Activated B cell treated with CpG ODN at 0.5 μM for 24 hours (primary cell): ENCODE data around the gene BRF1. TPM values are rescaled to one million over a fixed set of nuclear protein-coding genes. Genes with fewer than 3 reads are reported as not detected.
"Not testable (repeated sequence)": the region's sequence is repeated elsewhere in the genome, so short reads cannot be mapped to it uniquely, and the experiment has no call there.

ENCODE experiments used
- ATAC-seq: fragments of 200-7000 bp; cut with Tn5 transposase; one replicate; pipeline ENCODE4 v1.10.0; 2021; ENCODE audit warnings: low read depth, mild to moderate bottlenecking, moderate library complexity
- CTCF ChIA-PET: fragments of 350-600 bp; sonication (Branson Sonifier 250); formaldehyde crosslinking; loops from one replicate; lab custom pipeline; 2021; ENCODE audit warnings: antibody characterized with exemption; lab: Charles Lee
- POLR2A ChIA-PET: fragments of 350-600 bp; sonication (Branson Sonifier 250); formaldehyde crosslinking; loops from one replicate; lab custom pipeline; 2021; ENCODE audit warnings: antibody characterized with exemption; lab: Charles Lee
- DNase-seq: peaks from one replicate; pipeline ENCODE4 v3.0.0; 2022
- H3K27ac Mint-ChIP-seq: one replicate; pipeline ENCODE4 v1.8.0; 2020; ENCODE audit warnings: mixed read lengths
- H3K27me3 Mint-ChIP-seq: one replicate; pipeline ENCODE4 v1.8.0; 2021; ENCODE audit warnings: mixed read lengths
- H3K36me3 Mint-ChIP-seq: one replicate; pipeline ENCODE4 v1.8.0; 2021; ENCODE audit warnings: low read depth, mixed read lengths
- H3K4me1 Mint-ChIP-seq: one replicate; pipeline ENCODE4 v1.8.0; 2021; ENCODE audit warnings: mixed read lengths
- H3K4me3 Mint-ChIP-seq: one replicate; pipeline ENCODE4 v1.8.0; 2020; ENCODE audit warnings: mild to moderate bottlenecking, mixed read lengths
- H3K9me3 Mint-ChIP-seq: one replicate; pipeline ENCODE4 v1.8.0; 2020; ENCODE audit warnings: mixed read lengths
- intact Hi-C: fragments of 100-400 bp; cut with micrococcal nuclease; formaldehyde crosslinking; loops from one replicate; pipeline ENCODE4 v1.15.1; 2024
- total RNA-seq: library from RNA; stranded (reverse); gene quantifications from 2 replicates; pipeline ENCODE4 v1.2.3, GENCODE V29; 2022
- TF ChIP-seq, protein P1 (sequence below): fragments of 200-600 bp; IDR thresholded peaks from one replicate; pipeline ENCODE4 v1.8.0; 2022; ENCODE audit warnings: antibody characterized with exemption, mild to moderate bottlenecking

Gene BRF1
- total RNA-seq, 1 donor from 2014 or later = 32.8 TPM

GRCh38 chr14:105294142-105294597 lies 6.6 kb downstream of the BRF1 start:
- Mint-ChIP-seq H3K4me1 (peaks cover 50% of the 10 kb centered on the region), H3K4me3 (peak overlapping the region; percentile 48), H3K27me3 (no peaks in the 10 kb centered on the region), H3K36me3 (no peaks in the 10 kb centered on the region), H3K9me3 (no peaks in the 10 kb centered on the region), H3K27ac (peak overlapping the region; percentile 63)
- intact Hi-C loops = no loop called here
- DNase-seq = peak; percentile 46
- POLR2A ChIA-PET = no interaction called here
- ATAC-seq = peak; percentile 82
- TF ChIP-seq, protein P1, sequence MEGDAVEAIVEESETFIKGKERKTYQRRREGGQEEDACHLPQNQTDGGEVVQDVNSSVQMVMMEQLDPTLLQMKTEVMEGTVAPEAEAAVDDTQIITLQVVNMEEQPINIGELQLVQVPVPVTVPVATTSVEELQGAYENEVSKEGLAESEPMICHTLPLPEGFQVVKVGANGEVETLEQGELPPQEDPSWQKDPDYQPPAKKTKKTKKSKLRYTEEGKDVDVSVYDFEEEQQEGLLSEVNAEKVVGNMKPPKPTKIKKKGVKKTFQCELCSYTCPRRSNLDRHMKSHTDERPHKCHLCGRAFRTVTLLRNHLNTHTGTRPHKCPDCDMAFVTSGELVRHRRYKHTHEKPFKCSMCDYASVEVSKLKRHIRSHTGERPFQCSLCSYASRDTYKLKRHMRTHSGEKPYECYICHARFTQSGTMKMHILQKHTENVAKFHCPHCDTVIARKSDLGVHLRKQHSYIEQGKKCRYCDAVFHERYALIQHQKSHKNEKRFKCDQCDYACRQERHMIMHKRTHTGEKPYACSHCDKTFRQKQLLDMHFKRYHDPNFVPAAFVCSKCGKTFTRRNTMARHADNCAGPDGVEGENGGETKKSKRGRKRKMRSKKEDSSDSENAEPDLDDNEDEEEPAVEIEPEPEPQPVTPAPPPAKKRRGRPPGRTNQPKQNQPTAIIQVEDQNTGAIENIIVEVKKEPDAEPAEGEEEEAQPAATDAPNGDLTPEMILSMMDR = no peak
- CTCF ChIA-PET = no interaction called here

DNA sequence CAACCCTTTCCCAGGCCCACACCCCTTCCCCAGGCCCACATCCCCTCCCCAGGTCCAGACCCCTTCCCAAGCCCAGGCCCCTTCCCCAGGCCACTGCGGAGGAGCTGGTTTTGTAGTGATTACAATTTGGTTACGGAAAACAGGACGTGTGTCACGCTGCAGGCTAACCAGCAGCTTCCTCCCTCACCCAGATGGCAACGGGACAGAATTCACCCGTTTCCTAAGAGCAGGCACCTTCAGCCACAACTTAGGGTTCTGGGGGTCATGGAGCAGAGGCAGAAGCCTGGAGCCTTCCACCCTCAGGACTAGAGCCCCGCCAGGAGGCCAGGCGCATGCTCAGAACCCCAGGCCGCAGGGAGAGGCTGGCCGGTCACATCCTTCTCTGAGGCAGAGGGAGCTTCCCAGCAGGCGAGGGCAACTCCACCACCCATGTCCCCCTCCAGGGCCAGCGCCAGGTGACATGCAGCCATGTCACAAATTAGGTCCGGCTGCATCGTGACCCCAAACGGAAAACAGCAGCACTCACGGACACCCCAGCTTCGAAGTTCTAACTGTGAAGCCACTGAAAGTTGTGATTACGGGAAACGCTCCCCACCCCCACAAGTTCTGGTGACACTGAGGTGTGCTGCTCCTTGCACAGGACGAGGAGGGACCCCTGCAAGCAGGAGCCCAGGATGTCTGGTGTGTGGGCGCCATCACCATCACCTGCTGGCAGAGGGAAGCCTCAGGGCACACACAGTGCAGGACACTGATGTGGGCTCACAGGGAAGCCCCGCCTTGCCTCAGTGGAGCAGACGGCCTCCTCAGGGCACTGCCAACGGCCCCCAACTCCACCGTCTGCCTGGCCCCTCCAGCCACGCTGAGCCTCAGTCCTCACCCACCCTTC lies 7.7 kb downstream of the BRF1 start:
- Mint-ChIP-seq H3K9me3 (no peaks in the 10 kb centered on the region), H3K27me3 (no peaks in the 10 kb centered on the region), H3K4me1 (peaks cover 50% of the 10 kb centered on the region), H3K27ac (no peak overlapping the region), H3K36me3 (no peaks in the 10 kb centered on the region), H3K4me3 (peak overlapping the region; percentile 19)
- intact Hi-C loops = no loop called here
- DNase-seq (no peak), ATAC-seq (no peak)
- TF ChIP-seq, protein P1 = no peak
- ChIA-PET CTCF (no interaction called here), POLR2A (interaction anchor here (0.6 to 3.2 kb wide), 2 partner anchors 8 to 239 kb away, joined by 10 to 14 read pairs; partner anchors contain the start of gene BRF1)

DNA sequence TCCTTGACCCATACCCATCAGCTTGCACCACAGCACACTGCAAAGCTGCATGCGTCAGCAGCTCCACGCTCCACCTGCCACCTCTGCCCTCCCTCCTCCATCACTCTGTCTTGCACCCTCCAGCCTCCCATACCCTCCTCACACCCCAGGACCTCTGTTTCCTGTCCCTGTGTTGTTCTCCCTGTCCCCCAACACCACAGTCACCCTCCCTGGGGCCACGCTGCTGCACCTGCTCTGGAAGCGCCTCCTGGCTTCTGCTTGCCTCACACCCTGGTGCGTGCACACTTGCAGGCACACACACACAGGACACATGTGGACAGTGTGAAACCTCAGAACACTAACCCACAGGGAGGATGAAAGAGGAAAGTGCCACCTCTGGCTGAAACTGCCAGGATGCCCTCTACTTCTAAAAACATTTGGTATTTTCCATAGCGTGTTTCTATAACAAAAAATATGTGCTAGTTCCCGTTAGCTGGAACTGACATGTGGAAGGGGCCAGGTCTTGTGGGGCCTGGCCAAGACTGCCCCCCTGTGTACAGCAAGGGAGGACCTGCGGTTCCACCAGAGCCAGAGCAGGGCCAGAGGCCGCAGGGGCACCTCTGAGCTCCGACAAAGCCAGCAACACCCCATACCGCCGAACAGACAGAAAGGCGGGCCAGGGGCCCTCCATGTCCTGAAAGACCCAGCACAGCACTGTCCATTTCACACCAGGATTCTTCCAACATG lies 10.0 kb downstream of the BRF1 start:
- ATAC-seq = no peak
- intact Hi-C loops = no loop called here
- TF ChIP-seq, protein P1 = no peak
- Mint-ChIP-seq H3K27ac (no peak overlapping the region), H3K4me3 (no peak overlapping the region), H3K9me3 (no peaks in the 10 kb centered on the region), H3K27me3 (no peaks in the 10 kb centered on the region), H3K36me3 (peaks cover 2% of the 10 kb centered on the region), H3K4me1 (peaks cover 50% of the 10 kb centered on the region)
- no peak for DNase-seq
- ChIA-PET POLR2A (interaction anchor here (0.6 to 3.2 kb wide), 2 partner anchors 10 to 48 kb away, joined by 5 to 14 read pairs; partner anchors contain the start of gene BRF1), CTCF (interaction anchor here (1.3 kb wide), 1 partner anchor 32 kb away, joined by 3 read pairs; no protein-coding TSS in a partner anchor)

DNA sequence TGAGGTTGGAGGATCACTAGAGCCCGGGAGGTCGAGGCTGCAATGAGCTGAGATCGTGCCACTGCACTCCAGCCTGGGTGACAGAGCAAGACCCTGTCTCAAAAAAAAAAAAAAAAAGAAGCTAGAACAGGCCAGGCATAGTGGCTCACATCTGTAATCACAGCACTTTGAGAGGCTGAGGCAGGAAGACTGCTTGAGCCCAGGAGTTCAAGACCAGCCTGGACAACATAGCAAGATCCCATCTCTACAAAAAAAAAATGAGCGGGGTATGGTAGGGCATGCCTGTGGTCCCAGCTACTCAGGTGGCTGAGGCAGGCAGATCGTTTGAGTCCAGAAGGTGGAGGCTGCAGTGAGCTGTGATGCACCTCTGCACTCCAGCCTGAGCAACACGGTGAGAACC lies 11.9 kb downstream of the BRF1 start:
- DNase-seq, H3K27me3 Mint-ChIP-seq, H3K4me3 Mint-ChIP-seq, CTCF ChIA-PET, H3K27ac Mint-ChIP-seq, intact Hi-C loops, ATAC-seq, H3K9me3 Mint-ChIP-seq: not testable (repeated sequence)
- peaks cover 44% of the 10 kb centered on the region for H3K4me1 Mint-ChIP-seq
- H3K36me3 Mint-ChIP-seq = peaks cover 15% of the 10 kb centered on the region
- POLR2A ChIA-PET = interaction anchor here (0.7 kb wide), 1 partner anchor 13 kb away, joined by 3 read pairs; no protein-coding TSS in a partner anchor

DNA sequence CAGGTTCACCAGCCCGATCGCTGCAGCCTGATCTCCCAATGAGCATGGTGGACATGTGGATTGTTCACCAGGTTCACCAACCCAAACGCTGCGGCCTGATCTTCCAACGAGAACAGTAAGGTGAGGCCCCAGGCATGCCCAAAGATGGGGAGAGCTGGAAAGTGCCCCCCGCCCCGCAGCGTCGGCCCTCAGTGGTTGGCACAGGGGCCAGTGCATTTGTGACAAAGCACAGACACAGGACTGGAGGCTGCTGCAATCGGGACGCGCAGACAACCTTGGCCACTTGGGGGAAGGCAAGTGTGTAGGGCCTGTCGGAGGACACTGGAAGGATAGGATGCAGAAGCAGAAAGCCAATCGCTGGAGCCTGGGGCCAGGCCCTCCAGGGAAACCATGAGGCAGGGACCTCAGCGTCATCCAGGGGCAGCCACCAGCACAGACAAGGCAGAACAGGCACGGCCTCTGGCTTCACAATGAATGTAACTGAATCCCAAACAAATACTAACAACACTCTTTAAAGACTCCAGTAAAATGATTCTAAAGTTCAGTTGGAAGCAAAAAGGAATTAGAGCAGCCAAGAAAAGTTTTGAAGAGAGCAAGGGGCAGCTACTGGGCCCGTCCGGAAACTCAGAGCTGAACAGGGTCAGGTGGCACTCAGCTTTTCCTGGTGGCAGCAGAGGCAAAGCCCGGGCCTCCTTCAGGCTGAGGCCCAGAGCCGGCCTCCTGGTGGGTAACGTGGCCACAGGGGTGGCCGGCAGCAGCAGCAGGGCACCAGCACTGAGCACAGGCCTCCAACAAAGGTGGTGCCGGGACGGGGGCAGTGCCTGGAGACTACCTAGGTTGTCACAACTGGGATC lies 13.3 kb downstream of the BRF1 start:
- DNase-seq (no peak), ATAC-seq (no peak)
- CTCF ChIA-PET = no interaction called here
- Mint-ChIP-seq H3K27me3 (no peaks in the 10 kb centered on the region), H3K36me3 (peaks cover 16% of the 10 kb centered on the region), H3K27ac (no peak overlapping the region), H3K9me3 (no peaks in the 10 kb centered on the region), H3K4me3 (no peak overlapping the region), H3K4me1 (peaks cover 36% of the 10 kb centered on the region)
- intact Hi-C loops = no loop called here
- POLR2A ChIA-PET = no interaction called here
- TF ChIP-seq, protein P1 = no peak
